NCI-H446 treated with DMSO at 0.1 percent for 48 hours (cell line): ENCODE measurements around the gene GNAI2.

Experiments
- DNase-seq: peaks from one replicate; lab custom pipeline; 2025; lab: John Stamatoyannopoulos, UW

Gene GNAI2

GRCh38 chr3:50235716-50236483 lies at the start of gene GNAI2:
Gene GNAI2 (plus strand): TSS chr3:50236204. CDS start chr3:50236336, 132 bp downstream.
- DNase-seq, result peak; percentile 88

GRCh38 chr3:50187750-50188149 lies 48.3 kb upstream of the GNAI2 start:
- no peak for DNase-seq

GRCh38 chr3:50189274-50189673 lies 46.7 kb upstream of the GNAI2 start:
- peak; percentile 26 for DNase-seq

GRCh38 chr3:50189989-50190388 lies 46.0 kb upstream of the GNAI2 start:
- no peak for DNase-seq

GRCh38 chr3:50190936-50191660 lies 44.9 kb upstream of the GNAI2 start, which contains the start of gene GNAT1:
Gene GNAT1 (plus strand): TSS chr3:50191610. CDS start chr3:50191726, 116 bp downstream.
- DNase-seq, result no peak

- no peak for DNase-seq
Measured at GRCh38 chr3:50192124-50192523, 43.9 kb upstream of the GNAI2 start.

GRCh38 chr3:50192689-50193141 lies 43.3 kb upstream of the GNAI2 start:
- no peak for DNase-seq

- DNase-seq, result no peak
Measured at GRCh38 chr3:50193286-50193685, 42.7 kb upstream of the GNAI2 start.

GRCh38 chr3:50193746-50194127 lies 42.3 kb upstream of the GNAI2 start:
- no peak for DNase-seq

GRCh38 chr3:50194128-50194902 lies 41.7 kb upstream of the GNAI2 start:
- no peak for DNase-seq

GRCh38 chr3:50194903-50195500 lies 41.0 kb upstream of the GNAI2 start:
- no peak for DNase-seq

GRCh38 chr3:50195501-50196252 lies 40.3 kb upstream of the GNAI2 start:
- no peak for DNase-seq

- DNase-seq, result no peak
Measured at GRCh38 chr3:50196253-50196801, 39.7 kb upstream of the GNAI2 start.

GRCh38 chr3:50201573-50202315 lies 34.3 kb upstream of the GNAI2 start:
- no peak for DNase-seq

- DNase-seq, result no peak
Measured at GRCh38 chr3:50202353-50203112, 33.5 kb upstream of the GNAI2 start.

- no peak for DNase-seq
Measured at GRCh38 chr3:50203113-50203808, 32.7 kb upstream of the GNAI2 start.

- no peak for DNase-seq
Measured at GRCh38 chr3:50203809-50204803, 31.9 kb upstream of the GNAI2 start.
